Retinal pigment epithelial cell (primary cell): Measurements from ENCODE around the gene UBR2.

Source experiments
- DNase-seq: peaks from one replicate; pipeline ENCODE4 v3.0.0-alpha.2; 2010; ENCODE audit warnings: low read depth
- H3K4me3 ChIP-seq: 2 replicates; pipeline ENCODE4 v1.5.1; 2011; ENCODE audit warnings: mild to moderate bottlenecking, low read length, control low read depth, moderate library complexity
- TF ChIP-seq, protein P1 (sequence below): conservative IDR thresholded peaks from 2 replicates; pipeline ENCODE4 v1.5.1; 2011; ENCODE audit warnings: low read depth, low read length, control low read depth, inconsistent platforms

The UBR2 gene

DNA sequence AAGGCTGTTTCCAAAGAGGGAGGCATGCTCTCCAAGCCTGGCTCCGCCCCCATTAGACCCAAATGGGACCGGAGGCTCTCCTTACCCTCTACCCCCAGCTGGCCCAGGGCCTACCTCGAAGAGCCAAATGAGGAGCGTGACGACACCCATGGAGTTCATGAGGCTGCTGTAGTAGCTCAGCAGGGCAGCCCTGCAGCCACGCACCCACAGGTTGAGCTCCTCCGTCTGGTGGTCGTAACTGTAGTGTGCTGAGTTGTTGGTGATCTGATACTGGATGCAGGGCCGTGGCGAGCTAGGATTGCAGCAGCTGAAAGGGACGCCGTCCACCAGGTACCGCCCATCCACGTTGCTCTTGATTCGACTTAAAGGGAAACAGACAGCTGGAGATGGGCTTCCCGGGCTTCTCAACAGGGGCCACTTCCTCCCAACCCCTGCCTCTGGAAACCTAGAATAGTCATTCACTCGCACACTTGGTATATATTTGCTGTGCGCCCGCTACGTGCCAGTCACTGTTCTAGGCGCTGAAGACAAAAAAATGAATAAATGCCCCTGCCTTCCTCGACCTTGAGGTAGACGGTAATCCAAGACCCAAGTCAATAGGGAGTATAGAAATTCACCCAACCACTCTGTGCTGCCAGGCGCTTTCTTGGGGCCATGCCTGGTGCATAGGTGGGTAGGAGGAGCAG, 140.6 kb downstream of the UBR2 start:
- TF ChIP-seq, protein P1, sequence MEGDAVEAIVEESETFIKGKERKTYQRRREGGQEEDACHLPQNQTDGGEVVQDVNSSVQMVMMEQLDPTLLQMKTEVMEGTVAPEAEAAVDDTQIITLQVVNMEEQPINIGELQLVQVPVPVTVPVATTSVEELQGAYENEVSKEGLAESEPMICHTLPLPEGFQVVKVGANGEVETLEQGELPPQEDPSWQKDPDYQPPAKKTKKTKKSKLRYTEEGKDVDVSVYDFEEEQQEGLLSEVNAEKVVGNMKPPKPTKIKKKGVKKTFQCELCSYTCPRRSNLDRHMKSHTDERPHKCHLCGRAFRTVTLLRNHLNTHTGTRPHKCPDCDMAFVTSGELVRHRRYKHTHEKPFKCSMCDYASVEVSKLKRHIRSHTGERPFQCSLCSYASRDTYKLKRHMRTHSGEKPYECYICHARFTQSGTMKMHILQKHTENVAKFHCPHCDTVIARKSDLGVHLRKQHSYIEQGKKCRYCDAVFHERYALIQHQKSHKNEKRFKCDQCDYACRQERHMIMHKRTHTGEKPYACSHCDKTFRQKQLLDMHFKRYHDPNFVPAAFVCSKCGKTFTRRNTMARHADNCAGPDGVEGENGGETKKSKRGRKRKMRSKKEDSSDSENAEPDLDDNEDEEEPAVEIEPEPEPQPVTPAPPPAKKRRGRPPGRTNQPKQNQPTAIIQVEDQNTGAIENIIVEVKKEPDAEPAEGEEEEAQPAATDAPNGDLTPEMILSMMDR, result no peak
- H3K4me3 ChIP-seq, result no peak overlapping the region
- DNase-seq, result no peak

DNA sequence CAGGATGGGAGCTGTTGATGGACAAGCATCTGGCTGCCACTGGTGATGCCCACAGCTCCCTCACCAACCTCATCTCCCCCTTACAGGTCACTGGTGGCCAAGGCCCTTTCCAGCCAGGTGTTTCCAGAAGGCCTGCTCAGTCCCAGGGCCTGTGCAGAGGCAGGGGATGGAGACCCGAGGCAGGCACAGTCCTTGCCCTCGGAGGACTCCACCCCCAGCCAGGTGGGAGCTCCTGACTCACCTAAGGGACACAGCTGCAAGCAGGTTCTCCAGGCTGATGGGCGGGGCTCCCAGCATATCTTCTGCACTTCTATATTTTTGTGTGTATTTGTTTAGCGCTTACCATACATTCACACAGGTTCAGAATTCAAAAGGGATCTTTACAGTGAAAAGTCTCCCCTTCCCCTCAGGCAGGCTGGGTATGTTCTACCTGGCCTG, 141.1 kb downstream of the UBR2 start:
- TF ChIP-seq, protein P1, result no peak
- DNase-seq, result no peak
- no peak overlapping the region for H3K4me3 ChIP-seq

DNA sequence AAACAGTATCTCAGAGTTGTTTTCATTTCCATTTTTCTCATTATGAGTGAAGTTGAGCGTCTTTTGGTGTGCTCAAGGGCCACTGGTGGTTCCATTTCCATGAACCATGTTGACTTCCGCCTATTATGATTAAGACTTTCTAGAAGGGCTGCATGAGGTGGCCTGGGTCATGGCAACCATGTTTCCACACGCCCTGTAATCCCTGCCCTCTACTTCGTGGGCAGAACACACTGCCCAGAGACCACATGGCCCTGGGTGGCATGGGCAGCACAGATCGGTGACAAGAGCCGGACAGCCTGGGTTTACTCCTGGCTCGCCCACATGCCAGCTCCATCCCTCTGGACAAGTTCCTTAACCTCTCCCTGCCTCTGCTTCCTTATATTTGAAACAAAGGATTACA, 143.8 kb downstream of the UBR2 start:
- TF ChIP-seq, protein P1, result no peak
- DNase-seq, result no peak
- H3K4me3 ChIP-seq, result no peak overlapping the region

DNA sequence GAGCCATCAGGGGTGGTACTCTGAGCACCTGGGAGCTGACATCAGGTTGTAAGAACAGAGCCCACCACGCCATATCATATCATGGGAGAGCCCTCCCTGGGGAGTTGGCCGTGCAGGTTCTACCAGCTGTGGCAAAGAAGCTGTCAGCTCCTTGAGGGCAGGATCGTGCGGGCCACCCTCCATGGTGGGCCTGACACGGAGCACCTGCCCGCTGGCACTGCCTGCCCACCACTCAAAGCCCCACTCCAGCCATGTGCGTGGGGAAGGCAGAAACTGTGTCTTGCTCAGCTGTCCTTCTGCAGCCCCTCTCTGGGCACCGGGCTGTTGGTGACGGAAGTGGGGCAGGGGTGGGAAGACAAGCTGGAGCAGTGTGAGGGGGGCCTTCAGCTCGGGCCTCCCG, 144.3 kb downstream of the UBR2 start:
- TF ChIP-seq, protein P1, result no peak
- H3K4me3 ChIP-seq, result no peak overlapping the region
- no peak for DNase-seq

DNA sequence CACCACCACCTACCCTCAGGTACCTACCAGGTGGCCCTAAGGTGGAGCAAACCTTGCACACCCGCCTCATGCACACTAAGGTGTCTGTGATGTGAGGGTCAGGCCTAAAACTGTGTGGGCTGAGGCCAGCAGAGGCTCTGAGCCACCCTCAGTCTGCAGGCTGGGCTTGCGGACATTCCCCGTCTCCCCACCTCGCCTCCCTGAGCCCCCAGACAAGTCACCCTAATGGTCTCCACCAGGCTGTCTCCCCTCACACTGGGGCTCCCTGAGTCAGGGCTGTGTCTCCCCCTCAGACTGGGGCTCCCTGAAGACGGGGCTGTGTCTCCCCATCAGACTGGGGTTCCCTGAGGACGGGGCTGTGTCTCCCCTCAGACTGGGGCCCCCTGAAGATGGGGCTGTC, 146.0 kb downstream of the UBR2 start:
- TF ChIP-seq, protein P1, result no peak
- no peak overlapping the region for H3K4me3 ChIP-seq
- DNase-seq, result no peak

DNA sequence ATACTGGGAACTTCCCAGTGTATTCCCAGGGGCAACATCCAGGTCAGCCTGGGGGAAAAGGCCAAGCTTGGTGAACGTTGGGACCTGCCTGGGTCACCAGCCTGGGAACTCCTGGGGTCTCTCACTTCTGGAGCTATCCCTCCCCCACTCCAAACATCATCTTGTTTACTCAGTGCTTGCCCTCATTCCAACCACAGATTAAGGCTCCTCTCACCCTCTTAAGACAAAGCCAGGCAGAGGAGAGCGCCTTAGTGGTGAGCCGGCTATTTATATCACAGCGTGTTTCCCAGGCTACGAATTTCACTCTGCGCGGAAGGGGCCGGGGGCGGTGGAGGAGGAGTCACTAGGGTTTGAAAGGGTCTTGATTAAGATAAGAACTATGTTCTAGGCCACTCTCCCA, 146.5 kb downstream of the UBR2 start:
- TF ChIP-seq, protein P1, result no peak
- no peak overlapping the region for H3K4me3 ChIP-seq
- DNase-seq, result peak; percentile 93

DNA sequence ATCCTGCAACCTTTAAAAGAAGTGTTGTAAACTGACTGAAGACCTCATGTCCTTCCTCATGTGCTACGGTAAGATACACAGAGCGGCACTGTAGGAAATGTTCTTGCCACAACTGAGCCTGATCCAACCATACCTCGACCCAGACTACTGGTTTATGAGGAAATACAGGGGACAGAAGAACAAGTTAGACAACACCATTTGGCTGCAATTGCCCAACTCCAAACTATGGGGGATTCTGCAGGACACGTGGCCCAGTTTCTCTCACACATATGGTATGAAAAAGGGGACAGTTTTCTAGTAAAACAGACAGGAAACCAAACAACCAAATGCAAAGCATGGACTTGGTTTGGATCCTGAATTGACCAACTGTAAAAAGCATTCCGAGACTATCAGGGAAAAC, 148.1 kb downstream of the UBR2 start:
- no peak overlapping the region for H3K4me3 ChIP-seq
- no peak for DNase-seq
- TF ChIP-seq, protein P1, result no peak
